Esophagus muscularis mucosa (tissue), 3 donors: ENCODE measurements around the gene ZNF407.

Source experiments
- CTCF ChIP-seq, 3 experiments: fragments of 200-600 bp in 2 of 3; fragments of 450-650 bp in 1 of 3; sonication (generic) in 2 of 3; IDR thresholded peaks; one replicate each; pipeline ENCODE4 v1.5.1; 2017 to 2019; ENCODE audit warnings: antibody characterized with exemption in 3 of 3, mild to moderate bottlenecking in 2 of 3, moderate library complexity in 1 of 3
- POLR2A ChIP-seq: fragments of 450-650 bp; IDR thresholded peaks from one replicate; pipeline ENCODE4 v1.6.1; 2017; ENCODE audit warnings: antibody characterized with exemption, moderate library complexity, mild to moderate bottlenecking, low read depth

DNA sequence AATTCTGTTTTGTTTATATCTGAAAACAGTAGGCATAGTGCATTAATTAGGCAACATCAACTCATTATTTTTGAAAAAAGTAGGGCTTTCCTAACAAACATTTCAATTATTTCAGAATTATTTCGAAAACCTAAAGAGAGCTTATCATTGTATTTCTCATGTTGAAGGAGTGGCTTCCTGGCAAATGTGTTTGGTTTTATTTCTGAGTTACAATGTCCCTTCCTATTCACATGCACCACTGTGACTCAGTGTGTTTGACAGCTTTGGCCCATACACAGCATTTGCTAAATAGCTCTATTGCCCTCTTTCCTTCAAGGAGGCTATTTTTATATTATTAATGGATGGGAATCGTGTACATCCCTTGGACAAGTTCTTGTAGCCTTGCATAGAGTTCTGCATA, 405.4 kb downstream of the ZNF407 start:
- no peak for TF ChIP-seq CTCF (IDR thresholded peaks at IDR 0.05)
- TF ChIP-seq POLR2A: no peak
